IgD-negative memory B cell (primary cell): Measurements from ENCODE around the gene NR6A1. TPM values are rescaled to one million over a fixed set of nuclear protein-coding genes. Genes with fewer than 3 reads are reported as not detected.

Experiments used
- H3K27ac Mint-ChIP-seq, 3 donors: one replicate each; pipeline ENCODE4 v1.8.0; 2020 to 2022; ENCODE audit warnings: mild to moderate bottlenecking in 3 of 3, mixed read lengths in 3 of 3, moderate library complexity in 1 of 3
- H3K27me3 Mint-ChIP-seq: one replicate; pipeline ENCODE4 v1.8.0; 2021; ENCODE audit warnings: mixed read lengths
- H3K36me3 Mint-ChIP-seq: one replicate; pipeline ENCODE4 v1.8.0; 2020; ENCODE audit warnings: mild to moderate bottlenecking, mixed read lengths
- H3K4me1 Mint-ChIP-seq, 3 donors: one replicate each; pipeline ENCODE4 v1.8.0; 2020 to 2022; ENCODE audit warnings: mixed read lengths in 3 of 3, mild to moderate bottlenecking in 1 of 3
- H3K4me3 Mint-ChIP-seq, 4 donors: one replicate each; pipeline ENCODE4 v1.8.0; 2020 to 2022; ENCODE audit warnings: mild to moderate bottlenecking in 4 of 4, mixed read lengths in 4 of 4, moderate library complexity in 3 of 4
- H3K9me3 Mint-ChIP-seq, 3 donors: one replicate each; pipeline ENCODE4 v1.8.0; 2020 to 2021; ENCODE audit warnings: mixed read lengths in 3 of 3, mild to moderate bottlenecking in 1 of 3
- polyA plus RNA-seq: library from polyadenylated mRNA; unstranded; fragments of 300-500 nt; fragmentation: Illumina TruSeq; gene quantifications from one replicate; pipeline ENCODE4 v1.2.3, GENCODE V29; 2021

NR6A1 gene
- polyA plus RNA-seq, 1 donor from 2014 or later: 0.03 TPM

GRCh38 chr9:124788542-124789217 lies 17.6 kb upstream of the NR6A1 start:
- Mint-ChIP-seq H3K9me3 (no peaks in the 10 kb centered on the region), H3K27ac (no peak overlapping the region), H3K27me3 (peaks cover 3% of the 10 kb centered on the region), H3K36me3 (no peaks in the 10 kb centered on the region), H3K4me3 (no peak overlapping the region), H3K4me1 (peaks cover 6 to 14% (median 10%) of the 10 kb centered on the region in 3 donors)

GRCh38 chr9:124786881-124787573 lies 15.9 kb upstream of the NR6A1 start:
- H3K27me3 Mint-ChIP-seq: peaks cover 3% of the 10 kb centered on the region
- peaks cover 6 to 10% (median 8%) of the 10 kb centered on the region in 3 donors for H3K4me1 Mint-ChIP-seq
- H3K9me3 Mint-ChIP-seq: no peaks in the 10 kb centered on the region
- H3K36me3 Mint-ChIP-seq: no peaks in the 10 kb centered on the region
- no peak overlapping the region for H3K4me3 Mint-ChIP-seq
- no peak overlapping the region for H3K27ac Mint-ChIP-seq

- no peaks in the 10 kb centered on the region for H3K4me1 Mint-ChIP-seq
- H3K4me3 Mint-ChIP-seq: no peak overlapping the region
- no peaks in the 10 kb centered on the region for H3K36me3 Mint-ChIP-seq
- no peaks in the 10 kb centered on the region for H3K27me3 Mint-ChIP-seq
- H3K27ac Mint-ChIP-seq: no peak overlapping the region
- H3K9me3 Mint-ChIP-seq: no peaks in the 10 kb centered on the region
These were observed 13.4 kb upstream of the NR6A1 start for GRCh38 chr9:124784509-124784908.

GRCh38 chr9:124783830-124784229 lies 12.7 kb upstream of the NR6A1 start:
- H3K27me3 Mint-ChIP-seq: no peaks in the 10 kb centered on the region
- no peaks in the 10 kb centered on the region for H3K36me3 Mint-ChIP-seq
- H3K4me1 Mint-ChIP-seq: no peaks in the 10 kb centered on the region
- no peak overlapping the region for H3K27ac Mint-ChIP-seq
- H3K4me3 Mint-ChIP-seq: no peak overlapping the region
- no peaks in the 10 kb centered on the region for H3K9me3 Mint-ChIP-seq

- Mint-ChIP-seq H3K9me3 (no peaks in the 10 kb centered on the region), H3K27me3 (no peaks in the 10 kb centered on the region), H3K4me3 (no peak overlapping the region), H3K27ac (no peak overlapping the region), H3K36me3 (no peaks in the 10 kb centered on the region), H3K4me1 (no peaks in the 10 kb centered on the region)
These were observed 11.8 kb upstream of the NR6A1 start for GRCh38 chr9:124782661-124783574.

- Mint-ChIP-seq H3K4me3 (no peak overlapping the region), H3K27ac (no peak overlapping the region), H3K9me3 (no peaks in the 10 kb centered on the region), H3K27me3 (no peaks in the 10 kb centered on the region), H3K36me3 (no peaks in the 10 kb centered on the region), H3K4me1 (no peaks in the 10 kb centered on the region)
These were observed 11.0 kb upstream of the NR6A1 start for GRCh38 chr9:124781967-124782660.

- Mint-ChIP-seq H3K27ac (peak overlapping the region in 1 of 3 donors; percentile 55), H3K9me3 (no peaks in the 10 kb centered on the region), H3K36me3 (no peaks in the 10 kb centered on the region), H3K4me3 (no peak overlapping the region), H3K27me3 (peaks cover 1% of the 10 kb centered on the region), H3K4me1 (peaks cover 0 to 9% (median 0%) of the 10 kb centered on the region in 3 donors)
These were observed 9.6 kb upstream of the NR6A1 start for GRCh38 chr9:124780757-124781151.

GRCh38 chr9:124780060-124780756 lies 9.1 kb upstream of the NR6A1 start:
- Mint-ChIP-seq H3K27ac (no peak overlapping the region), H3K36me3 (no peaks in the 10 kb centered on the region), H3K27me3 (peaks cover 2% of the 10 kb centered on the region), H3K4me3 (no peak overlapping the region), H3K4me1 (peaks cover 0 to 10% (median 0%) of the 10 kb centered on the region in 3 donors), H3K9me3 (no peaks in the 10 kb centered on the region)

GRCh38 chr9:124779368-124780059 lies 8.4 kb upstream of the NR6A1 start:
- H3K36me3 Mint-ChIP-seq: no peaks in the 10 kb centered on the region
- H3K4me3 Mint-ChIP-seq: no peak overlapping the region
- no peak overlapping the region for H3K27ac Mint-ChIP-seq
- H3K4me1 Mint-ChIP-seq: peaks cover 2 to 12% (median 2%) of the 10 kb centered on the region in 3 donors
- H3K27me3 Mint-ChIP-seq: peaks cover 3% of the 10 kb centered on the region
- H3K9me3 Mint-ChIP-seq: no peaks in the 10 kb centered on the region

- Mint-ChIP-seq H3K27ac (no peak overlapping the region), H3K36me3 (no peaks in the 10 kb centered on the region), H3K27me3 (peaks cover 8% of the 10 kb centered on the region), H3K4me1 (peaks cover 4 to 15% (median 5%) of the 10 kb centered on the region in 3 donors), H3K9me3 (no peaks in the 10 kb centered on the region), H3K4me3 (no peak overlapping the region)
These were observed 7.7 kb upstream of the NR6A1 start for GRCh38 chr9:124778575-124779367.

GRCh38 chr9:124776954-124777648 lies 6.0 kb upstream of the NR6A1 start, which contains the start of gene OLFML2A:
Gene OLFML2A (plus strand): TSS chr9:124777133. CDS start chr9:124777271, 138 bp downstream.
- H3K4me1 Mint-ChIP-seq: peaks cover 4 to 21% (median 10%) of the 10 kb centered on the region in 3 donors
- H3K27ac Mint-ChIP-seq: peak within 1 kb of the TSS in 1 of 3 donors; percentile 80
- no peaks in the 10 kb centered on the region for H3K9me3 Mint-ChIP-seq
- H3K27me3 Mint-ChIP-seq: peaks cover 11% of the 10 kb centered on the region
- H3K4me3 Mint-ChIP-seq: peak within 1 kb of the TSS; percentile 1 to 85 (median 78)
- no peaks in the 10 kb centered on the region for H3K36me3 Mint-ChIP-seq

- Mint-ChIP-seq H3K4me3 (peak overlapping the region in 3 of 4 donors; percentile 77 to 84 (median 79)), H3K36me3 (no peaks in the 10 kb centered on the region), H3K27ac (peak overlapping the region in 1 of 3 donors; percentile 80), H3K4me1 (peaks cover 6 to 22% (median 11%) of the 10 kb centered on the region in 3 donors), H3K9me3 (no peaks in the 10 kb centered on the region), H3K27me3 (peaks cover 11% of the 10 kb centered on the region)
These were observed 5.5 kb upstream of the NR6A1 start for GRCh38 chr9:124776618-124776953.
